ENCODE measurements around the gene NPL.

Gene NPL

DNA sequence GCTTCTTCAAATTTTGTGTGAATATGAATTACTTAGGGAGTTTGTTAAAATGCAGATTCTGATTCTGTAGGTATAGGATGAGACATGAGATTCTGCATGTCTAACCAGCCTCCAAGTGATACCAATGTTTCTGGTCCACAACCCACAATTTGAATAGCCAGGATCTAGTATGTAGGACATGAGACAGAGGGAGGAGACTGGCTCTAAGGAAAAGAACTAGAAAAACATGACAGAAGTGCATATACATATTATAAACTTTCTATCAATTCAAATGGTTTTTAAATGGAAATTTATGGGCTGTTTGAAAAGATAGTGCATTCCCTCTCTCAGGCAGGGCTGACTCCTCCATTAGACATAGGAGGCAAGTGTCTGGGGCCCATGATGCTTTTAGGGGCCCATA is 33.9 kb upstream of the NPL start:
- H3K4me3 ChIP-seq (ENCODE audit: low read length) = no peak overlapping the region
- DNase-seq (ENCODE audit: low read depth) = no peak
- TF ChIP-seq CTCF (conservative IDR thresholded peaks at IDR 0.05; ENCODE audit: low read depth, low read length) = no peak

DNA sequence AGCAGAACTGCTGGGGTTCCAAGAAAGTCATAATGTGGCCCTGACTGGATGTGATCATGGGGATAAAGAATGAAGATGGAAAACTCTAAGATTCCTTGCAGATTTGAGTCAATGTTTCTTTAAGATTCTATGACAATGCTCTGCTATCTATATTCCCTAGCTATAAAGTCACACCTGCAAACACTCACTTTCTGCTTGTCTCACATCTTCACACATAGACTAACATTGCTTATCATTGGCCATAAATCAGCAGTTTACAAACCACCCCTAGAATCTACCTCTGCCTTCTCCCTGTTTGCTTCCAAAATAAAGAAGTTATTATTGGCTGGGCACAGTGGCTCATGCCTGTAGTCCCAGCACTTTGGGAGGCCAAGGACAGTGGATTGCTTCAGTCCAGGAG is 33.1 kb upstream of the NPL start:
- no peak overlapping the region for H3K4me3 ChIP-seq (ENCODE audit: low read length)
- no peak for TF ChIP-seq CTCF (conservative IDR thresholded peaks at IDR 0.05; ENCODE audit: low read depth, low read length)
- no peak for DNase-seq (ENCODE audit: low read depth)

- no peak overlapping the region for H3K4me3 ChIP-seq (ENCODE audit: low read length)
- TF ChIP-seq CTCF (conservative IDR thresholded peaks at IDR 0.05; ENCODE audit: low read depth, low read length) = no peak
- DNase-seq (ENCODE audit: low read depth) = no peak
Measured at GRCh38 chr1:182761396-182762395, 27.9 kb upstream of the NPL start.

DNA sequence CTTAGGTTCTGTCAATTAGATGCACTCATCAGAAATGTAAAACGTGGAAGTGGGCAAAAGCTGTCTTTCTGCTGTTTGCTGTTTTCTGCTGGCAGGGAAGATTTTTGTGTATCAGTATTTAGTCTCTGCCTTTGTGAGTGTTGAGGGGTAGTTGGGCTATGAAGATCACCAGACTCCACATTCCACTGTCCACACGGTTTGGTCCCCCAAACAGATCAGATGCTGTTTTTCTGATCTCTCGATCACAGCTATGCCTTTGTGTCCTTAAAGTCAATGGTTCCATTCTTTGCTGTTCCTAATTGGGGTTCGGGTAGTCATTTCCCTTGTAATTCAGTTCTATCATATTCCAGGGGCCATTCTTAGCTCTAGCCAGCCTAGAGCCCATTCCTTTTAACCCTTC is 27.0 kb upstream of the NPL start:
- no peak for TF ChIP-seq CTCF (conservative IDR thresholded peaks at IDR 0.05; ENCODE audit: low read depth, low read length)
- H3K4me3 ChIP-seq (ENCODE audit: low read length) = no peak overlapping the region
- no peak for DNase-seq (ENCODE audit: low read depth)

DNA sequence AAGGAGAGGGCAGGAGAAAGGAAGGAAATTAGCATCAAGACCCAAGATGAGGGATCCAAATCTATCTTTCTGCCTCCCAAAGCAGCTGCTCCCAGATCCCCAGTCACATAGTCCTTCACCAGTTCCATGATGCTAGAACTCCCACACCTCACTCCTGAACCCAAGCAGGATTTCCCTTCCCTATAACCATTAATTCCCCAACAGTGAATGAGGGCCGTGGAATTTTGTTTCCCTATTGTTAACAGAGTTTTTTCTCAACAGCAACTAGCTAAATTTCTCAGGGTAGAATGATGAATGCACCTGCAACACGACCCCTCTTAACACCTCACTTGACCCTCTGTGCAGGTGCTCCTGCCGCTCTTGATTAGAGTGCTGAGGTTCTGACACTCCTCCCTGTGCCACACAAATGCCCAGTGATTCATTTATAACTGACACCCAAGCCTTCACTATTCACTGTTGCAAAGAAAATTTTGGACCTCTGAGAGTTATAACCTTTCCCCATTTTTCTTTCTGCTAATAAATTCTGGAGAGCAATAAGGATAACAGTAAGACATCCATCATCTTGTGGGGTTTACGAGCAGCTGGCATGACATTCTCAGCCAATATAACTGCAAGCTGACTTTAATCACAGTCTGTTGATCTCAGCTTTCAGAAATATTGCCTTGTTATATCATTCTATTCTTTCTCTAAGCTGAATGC is 25.4 kb upstream of the NPL start:
- no peak overlapping the region for H3K4me3 ChIP-seq (ENCODE audit: low read length)
- TF ChIP-seq CTCF (conservative IDR thresholded peaks at IDR 0.05; ENCODE audit: low read depth, low read length) = no peak
- DNase-seq (ENCODE audit: low read depth) = no peak

DNA sequence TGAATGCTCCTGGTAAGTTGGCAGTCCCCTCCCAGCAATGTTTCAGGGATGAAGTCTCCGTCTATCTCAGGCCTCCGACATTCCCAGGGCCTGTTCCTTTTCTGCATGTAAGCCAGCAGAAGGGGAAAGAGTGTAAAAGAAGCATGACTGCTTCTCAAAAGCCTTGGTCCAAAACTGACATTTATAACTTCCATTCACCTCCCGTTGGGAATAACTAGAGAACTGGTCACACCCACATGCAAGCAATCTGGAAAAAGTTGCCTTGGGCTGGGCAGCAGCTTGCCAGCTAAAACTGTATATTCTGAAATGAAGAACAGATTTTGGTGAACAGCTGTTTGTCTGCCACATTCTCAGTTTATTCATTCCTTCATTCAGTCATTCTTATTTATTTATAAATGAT is 24.2 kb upstream of the NPL start:
- no peak for TF ChIP-seq CTCF (conservative IDR thresholded peaks at IDR 0.05; ENCODE audit: low read depth, low read length)
- no peak for DNase-seq (ENCODE audit: low read depth)
- H3K4me3 ChIP-seq (ENCODE audit: low read length) = no peak overlapping the region
